Measurements from ENCODE around the gene EXOC4. TPM values are rescaled to one million over a fixed set of nuclear protein-coding genes. Genes with fewer than 3 reads are reported as not detected.

Gene EXOC4
- total RNA-seq, 4 donors from 2014 or later = 36.6 to 64.0 (median 57.4) TPM

DNA sequence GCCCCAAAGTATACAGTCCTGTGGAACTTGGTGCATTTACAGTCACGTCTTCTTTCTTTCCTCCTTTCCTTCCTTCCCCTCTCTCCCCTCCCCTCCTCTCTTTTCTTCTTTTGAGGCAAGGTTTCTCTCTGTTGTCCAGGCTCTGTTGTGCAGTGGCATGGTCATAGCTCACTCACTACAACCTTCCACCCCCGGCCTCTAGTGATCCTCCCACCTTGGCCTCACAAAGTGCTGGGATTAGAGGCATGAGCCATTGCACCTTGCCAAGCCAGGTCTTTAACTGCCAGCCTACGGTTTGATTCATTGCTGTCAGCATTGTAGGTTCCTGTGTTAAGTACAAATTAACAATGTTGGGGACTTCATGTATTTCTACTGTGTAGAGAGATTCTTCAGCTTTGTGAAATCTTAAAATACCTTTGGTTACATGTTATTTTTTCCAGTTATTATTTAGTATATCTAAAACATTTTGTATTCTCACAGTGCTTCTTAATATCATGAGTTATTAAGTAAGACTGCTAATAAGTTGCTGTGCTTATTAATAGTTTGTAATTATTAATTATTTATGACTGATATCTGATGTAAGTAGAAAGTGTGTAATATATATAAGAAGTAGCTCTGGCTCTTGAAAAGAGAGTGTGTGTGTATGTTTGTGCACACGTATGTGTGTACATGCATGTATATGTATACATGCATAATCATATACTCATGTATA, 320.8 kb downstream of the EXOC4 start:
- no peaks in the 10 kb centered on the region for H3K9me3 ChIP-seq
- no peak overlapping the region for H3K4me3 ChIP-seq
- no peak for TF ChIP-seq POLR2A (IDR thresholded peaks at IDR 0.05; ENCODE audit: low read depth)
- intact Hi-C loops (cut with DNase I) = no loop called here
- H3K36me3 ChIP-seq = no peaks in the 10 kb centered on the region
- no peak overlapping the region for H3K27ac ChIP-seq (replicated peaks in 1 of 4)
- H3K4me1 ChIP-seq = no peaks in the 10 kb centered on the region
- WGBS = 90% methylated on average over 4 of the region's 4 CpGs
- no peak for DNase-seq (ENCODE audit: extremely low spot score)
- no peaks in the 10 kb centered on the region for H3K27me3 ChIP-seq

DNA sequence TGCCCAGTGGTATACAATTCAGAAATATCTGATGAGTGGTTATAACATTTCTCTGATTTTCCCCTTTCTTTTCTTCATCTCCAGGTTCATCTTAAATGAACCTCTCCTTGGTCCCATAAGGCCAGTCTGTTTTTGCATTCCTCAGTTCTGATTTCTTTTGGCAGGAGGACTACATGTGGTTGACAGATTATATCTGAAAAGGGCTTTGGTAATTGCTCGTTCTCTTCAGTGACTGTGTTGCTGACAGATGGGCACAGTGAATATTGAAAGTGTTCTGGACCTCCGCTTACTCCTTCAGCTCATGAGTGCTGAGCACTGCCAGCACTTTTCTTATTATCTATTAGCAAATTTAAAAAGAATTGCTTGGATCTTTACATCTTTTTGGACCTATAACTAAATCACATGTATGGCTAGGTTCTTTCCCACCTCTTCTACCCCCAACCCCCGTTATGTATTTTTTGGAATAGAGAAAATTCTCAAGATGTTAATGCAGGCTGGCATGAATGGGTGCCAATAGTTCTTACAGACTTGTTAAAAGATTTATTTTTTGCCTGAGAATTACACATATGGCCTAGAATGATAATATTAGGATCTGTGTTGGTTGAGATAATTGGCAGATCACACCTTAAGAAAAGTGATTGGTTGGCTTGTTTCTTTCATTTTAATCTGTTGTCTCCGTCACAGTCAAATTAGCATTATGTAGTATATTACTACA, 323.0 kb downstream of the EXOC4 start:
- WGBS = 79% methylated on average over 4 of the region's 4 CpGs
- H3K9me3 ChIP-seq = no peaks in the 10 kb centered on the region
- no peaks in the 10 kb centered on the region for H3K36me3 ChIP-seq
- intact Hi-C loops (cut with DNase I) = no loop called here
- H3K4me1 ChIP-seq = no peaks in the 10 kb centered on the region
- no peak overlapping the region for H3K27ac ChIP-seq (replicated peaks in 1 of 4)
- no peak overlapping the region for H3K4me3 ChIP-seq
- no peaks in the 10 kb centered on the region for H3K27me3 ChIP-seq
- no peak for TF ChIP-seq EP300 (IDR thresholded peaks at IDR 0.05)
- no peak for DNase-seq (ENCODE audit: extremely low spot score)

DNA sequence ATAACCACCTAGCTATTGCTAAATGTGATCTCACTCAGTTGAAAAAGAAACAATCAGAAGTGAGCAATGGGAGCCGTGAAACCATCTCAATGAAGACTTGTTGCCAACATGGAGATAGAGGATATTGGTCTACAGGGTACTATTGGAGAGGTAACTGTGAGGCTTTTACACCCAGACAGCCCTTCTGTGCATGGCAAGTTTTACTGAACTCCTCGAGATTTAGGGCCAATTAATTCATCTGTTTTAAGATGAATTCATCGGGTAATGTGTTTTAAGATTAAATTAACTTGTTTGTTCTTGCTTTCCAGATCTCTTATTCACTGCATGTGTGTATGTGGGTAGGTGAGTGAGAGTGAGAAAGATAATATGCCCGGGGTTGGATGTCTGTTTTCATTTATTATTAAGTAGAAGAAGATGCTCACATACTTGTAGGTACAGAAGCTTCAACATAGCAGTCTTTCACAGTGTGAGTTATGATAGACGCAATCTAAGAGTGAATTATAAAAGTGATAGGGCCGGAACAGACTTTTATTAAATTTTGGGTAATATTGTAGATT, 323.8 kb downstream of the EXOC4 start:
- Histone ChIP-seq H3K4me3 (no peak overlapping the region), H3K9me3 (no peaks in the 10 kb centered on the region), H3K27me3 (no peaks in the 10 kb centered on the region), H3K27ac (replicated peaks in 1 of 4) (no peak overlapping the region), H3K4me1 (no peaks in the 10 kb centered on the region), H3K36me3 (no peaks in the 10 kb centered on the region)
- 93% methylated on average over 6 of the region's 6 CpGs for WGBS
- intact Hi-C loops (cut with DNase I) = no loop called here
- TF ChIP-seq POLR2A (IDR thresholded peaks at IDR 0.05; ENCODE audit: low read depth) (no peak), POLR2AphosphoS5 (IDR thresholded peaks at IDR 0.05) (no peak), EP300 (IDR thresholded peaks at IDR 0.05) (no peak)
- TF ChIP-seq, protein P1, sequence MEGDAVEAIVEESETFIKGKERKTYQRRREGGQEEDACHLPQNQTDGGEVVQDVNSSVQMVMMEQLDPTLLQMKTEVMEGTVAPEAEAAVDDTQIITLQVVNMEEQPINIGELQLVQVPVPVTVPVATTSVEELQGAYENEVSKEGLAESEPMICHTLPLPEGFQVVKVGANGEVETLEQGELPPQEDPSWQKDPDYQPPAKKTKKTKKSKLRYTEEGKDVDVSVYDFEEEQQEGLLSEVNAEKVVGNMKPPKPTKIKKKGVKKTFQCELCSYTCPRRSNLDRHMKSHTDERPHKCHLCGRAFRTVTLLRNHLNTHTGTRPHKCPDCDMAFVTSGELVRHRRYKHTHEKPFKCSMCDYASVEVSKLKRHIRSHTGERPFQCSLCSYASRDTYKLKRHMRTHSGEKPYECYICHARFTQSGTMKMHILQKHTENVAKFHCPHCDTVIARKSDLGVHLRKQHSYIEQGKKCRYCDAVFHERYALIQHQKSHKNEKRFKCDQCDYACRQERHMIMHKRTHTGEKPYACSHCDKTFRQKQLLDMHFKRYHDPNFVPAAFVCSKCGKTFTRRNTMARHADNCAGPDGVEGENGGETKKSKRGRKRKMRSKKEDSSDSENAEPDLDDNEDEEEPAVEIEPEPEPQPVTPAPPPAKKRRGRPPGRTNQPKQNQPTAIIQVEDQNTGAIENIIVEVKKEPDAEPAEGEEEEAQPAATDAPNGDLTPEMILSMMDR (IDR thresholded peaks at IDR 0.05) = no peak
- DNase-seq (ENCODE audit: extremely low spot score) = no peak

DNA sequence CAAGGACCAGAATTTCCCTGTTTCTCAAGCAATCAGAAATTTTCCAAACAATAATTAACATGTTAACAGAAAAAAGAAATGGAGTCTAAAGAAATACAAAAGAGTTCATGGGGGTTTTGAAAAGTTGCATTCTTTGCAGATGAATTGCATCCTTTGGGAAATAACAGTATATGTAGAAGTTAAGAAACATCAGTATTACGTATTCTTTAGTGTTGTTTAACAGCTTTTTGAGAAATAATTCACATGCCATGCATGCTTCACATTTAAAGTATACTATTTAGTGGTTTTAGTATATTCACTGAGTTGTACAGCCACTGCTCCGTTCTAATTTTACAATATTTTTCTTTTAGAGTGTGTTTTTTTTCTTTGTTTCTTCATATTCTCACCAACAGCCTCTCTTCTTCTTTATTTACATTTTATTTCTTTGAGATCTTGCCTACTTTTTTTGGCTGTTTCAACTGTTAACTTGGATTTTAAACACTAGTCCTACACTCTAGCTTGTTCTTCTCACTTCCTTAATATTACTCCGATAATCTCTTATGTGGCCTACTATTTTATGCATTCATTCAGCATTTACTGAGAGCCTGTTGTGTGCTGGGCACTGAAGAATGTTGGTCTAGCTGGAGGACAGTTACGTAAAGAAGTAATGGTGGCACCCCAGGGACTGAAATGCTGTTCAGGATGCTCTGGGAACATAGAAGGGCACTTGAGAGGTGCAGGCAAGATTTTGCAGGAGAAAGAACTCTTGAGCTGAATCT, 330.1 kb downstream of the EXOC4 start:
- Histone ChIP-seq H3K27me3 (no peaks in the 10 kb centered on the region), H3K4me3 (no peak overlapping the region), H3K9me3 (no peaks in the 10 kb centered on the region), H3K27ac (replicated peaks in 1 of 4) (no peak overlapping the region), H3K4me1 (no peaks in the 10 kb centered on the region), H3K36me3 (no peaks in the 10 kb centered on the region)
- no peak for DNase-seq (ENCODE audit: extremely low spot score)
- 87% methylated on average over 4 of the region's 4 CpGs for WGBS
- intact Hi-C loops (cut with DNase I) = no loop called here
- TF ChIP-seq, protein P1 (IDR thresholded peaks at IDR 0.05) = no peak
- no peak for TF ChIP-seq POLR2A (IDR thresholded peaks at IDR 0.05; ENCODE audit: low read depth)
- no peak for TF ChIP-seq POLR2AphosphoS5 (IDR thresholded peaks at IDR 0.05)
- TF ChIP-seq EP300 (IDR thresholded peaks at IDR 0.05) = no peak

DNA sequence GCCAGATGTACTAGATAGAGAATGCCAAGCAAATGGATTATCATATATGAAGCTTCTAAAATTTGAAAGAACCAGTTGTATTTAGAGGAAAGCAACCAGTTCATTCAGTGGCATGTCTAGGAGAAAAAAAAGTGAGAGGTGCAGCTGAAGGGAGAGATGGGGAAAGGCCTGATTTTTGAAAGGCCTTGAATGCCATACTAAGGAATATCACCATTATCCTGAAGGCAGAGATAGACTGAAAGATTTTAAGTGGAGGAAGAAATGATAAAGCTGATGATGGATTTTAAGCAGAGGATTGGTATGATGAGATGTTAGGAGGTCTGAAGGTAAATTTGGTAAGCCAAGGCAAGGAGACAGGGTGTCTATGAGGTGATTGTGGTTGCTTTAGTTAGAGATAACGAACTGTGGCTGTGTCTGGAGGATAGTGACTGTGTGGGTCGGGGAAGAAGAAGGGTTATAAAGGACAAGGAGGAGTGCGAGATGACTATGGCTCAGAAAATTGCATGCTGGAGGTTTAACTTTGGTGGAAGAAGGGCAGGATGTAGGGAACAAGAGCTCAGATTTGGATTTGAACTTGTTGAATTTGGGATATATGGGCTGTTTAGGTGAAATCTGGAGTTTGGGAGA, 330.8 kb downstream of the EXOC4 start:
- 98% methylated on average over 3 of the region's 3 CpGs for WGBS
- no peaks in the 10 kb centered on the region for H3K4me1 ChIP-seq
- H3K36me3 ChIP-seq = no peaks in the 10 kb centered on the region
- H3K27ac ChIP-seq (replicated peaks in 1 of 4) = no peak overlapping the region
- no peak for DNase-seq (ENCODE audit: extremely low spot score)
- no peaks in the 10 kb centered on the region for H3K9me3 ChIP-seq
- TF ChIP-seq, protein P1 (IDR thresholded peaks at IDR 0.05) = no peak
- TF ChIP-seq POLR2AphosphoS5 (IDR thresholded peaks at IDR 0.05) (no peak), EP300 (IDR thresholded peaks at IDR 0.05) (no peak), POLR2A (IDR thresholded peaks at IDR 0.05; ENCODE audit: low read depth) (no peak)
- H3K27me3 ChIP-seq = no peaks in the 10 kb centered on the region
- H3K4me3 ChIP-seq = no peak overlapping the region
- intact Hi-C loops (cut with DNase I) = no loop called here
